ENCODE results near the gene CACUL1. TPM values are rescaled to one million over a fixed set of nuclear protein-coding genes. Genes with fewer than 3 reads are reported as not detected.

Gene CACUL1
- total RNA-seq (ENCODE audit: low replicate concordance) = 17.8 and 48.1 TPM in 2 replicates

DNA sequence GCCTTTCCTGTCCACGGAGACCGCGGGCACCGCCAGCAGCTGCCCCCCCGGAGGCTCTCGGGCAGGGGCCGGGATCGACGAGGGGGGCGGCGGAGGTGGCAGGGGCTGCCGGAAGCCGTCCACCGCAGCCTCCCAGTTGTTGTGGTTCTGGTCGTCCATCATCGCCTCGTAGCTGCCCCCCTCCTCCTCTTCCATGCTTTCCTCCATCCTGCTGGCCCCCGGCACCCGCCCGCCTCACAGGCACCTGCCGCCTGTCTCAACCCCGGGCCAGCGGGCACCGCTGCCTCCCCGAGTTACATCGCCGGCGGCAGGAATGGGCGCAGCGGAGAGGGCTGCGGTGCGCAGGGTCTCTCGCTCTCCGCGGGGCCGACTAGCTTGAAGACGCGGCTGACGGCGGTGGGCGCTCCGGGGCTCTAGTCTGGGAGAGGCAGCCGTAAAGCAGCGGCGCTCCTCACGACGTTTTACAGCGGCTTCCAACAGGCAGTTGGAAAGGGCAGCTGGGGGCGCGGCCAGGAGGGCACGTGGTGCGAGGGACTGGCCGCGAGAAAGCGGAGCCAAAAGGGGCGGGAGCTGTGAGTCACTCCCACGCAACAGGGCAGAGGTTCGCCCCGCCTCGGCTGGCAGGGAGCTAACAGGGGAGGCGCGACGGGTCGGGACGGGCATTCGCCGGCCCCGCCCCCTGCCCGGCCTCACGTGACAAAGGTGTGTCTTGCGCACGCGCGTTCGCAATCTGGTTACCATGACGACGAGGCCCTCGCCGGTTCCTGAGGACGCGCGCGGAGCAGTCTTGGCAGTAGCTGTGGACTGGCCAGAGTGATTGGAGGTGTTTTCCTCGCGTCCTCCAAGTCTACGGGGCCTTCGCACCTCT lies at the start of gene CACUL1:
CACUL1 (minus strand) TSS at position 415 of the 868 bp plus-strand sequence; CDS start at position 207, 208 bp downstream.

Other genes starting within 250 kb of the CACUL1 start
- not detected in 2 replicates for gene PRLHR, start 159.3 kb downstream of the CACUL1 start, total RNA-seq (ENCODE audit: low replicate concordance)

Measured in smooth muscle cell of the coronary artery (primary cell).